ENCODE results near the gene GLMP.
"Not testable (repeated sequence)": the region's sequence is repeated elsewhere in the genome, so short reads cannot be mapped to it uniquely, and the experiment has no call there.

The GLMP gene, protein sequence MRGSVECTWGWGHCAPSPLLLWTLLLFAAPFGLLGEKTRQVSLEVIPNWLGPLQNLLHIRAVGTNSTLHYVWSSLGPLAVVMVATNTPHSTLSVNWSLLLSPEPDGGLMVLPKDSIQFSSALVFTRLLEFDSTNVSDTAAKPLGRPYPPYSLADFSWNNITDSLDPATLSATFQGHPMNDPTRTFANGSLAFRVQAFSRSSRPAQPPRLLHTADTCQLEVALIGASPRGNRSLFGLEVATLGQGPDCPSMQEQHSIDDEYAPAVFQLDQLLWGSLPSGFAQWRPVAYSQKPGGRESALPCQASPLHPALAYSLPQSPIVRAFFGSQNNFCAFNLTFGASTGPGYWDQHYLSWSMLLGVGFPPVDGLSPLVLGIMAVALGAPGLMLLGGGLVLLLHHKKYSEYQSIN

DNA sequence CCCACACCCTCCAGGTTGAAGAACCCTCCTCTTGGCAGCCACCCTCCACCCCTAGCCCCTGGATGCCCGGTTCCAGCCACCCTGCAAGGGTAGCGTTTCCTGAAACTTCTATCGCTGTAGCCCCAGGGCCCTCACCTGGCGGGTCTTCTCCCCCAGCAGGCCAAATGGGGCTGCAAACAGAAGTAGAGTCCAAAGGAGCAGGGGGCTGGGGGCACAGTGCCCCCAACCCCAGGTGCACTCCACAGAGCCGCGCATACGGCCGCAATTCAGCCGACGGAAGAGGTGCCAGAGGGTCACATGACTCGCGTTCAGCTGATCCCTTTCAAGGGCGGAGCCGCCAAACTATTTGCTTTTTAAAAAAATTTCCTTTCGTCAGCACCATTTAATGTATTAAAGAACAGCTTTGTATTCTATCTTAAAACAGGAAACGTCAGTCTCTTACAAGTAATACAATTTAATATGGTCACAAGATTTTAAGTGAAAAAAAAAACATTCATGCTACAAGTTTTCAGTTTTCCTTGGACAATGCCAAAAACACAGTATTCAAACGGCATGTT, at the start of gene GLMP:
Gene GLMP (minus strand): TSS at position 289 of the 557 bp plus-strand sequence. CDS start 34 bp downstream, at position 255.
- peak; percentile 75 for DNase-seq (ENCODE audit: low spot score)

DNA sequence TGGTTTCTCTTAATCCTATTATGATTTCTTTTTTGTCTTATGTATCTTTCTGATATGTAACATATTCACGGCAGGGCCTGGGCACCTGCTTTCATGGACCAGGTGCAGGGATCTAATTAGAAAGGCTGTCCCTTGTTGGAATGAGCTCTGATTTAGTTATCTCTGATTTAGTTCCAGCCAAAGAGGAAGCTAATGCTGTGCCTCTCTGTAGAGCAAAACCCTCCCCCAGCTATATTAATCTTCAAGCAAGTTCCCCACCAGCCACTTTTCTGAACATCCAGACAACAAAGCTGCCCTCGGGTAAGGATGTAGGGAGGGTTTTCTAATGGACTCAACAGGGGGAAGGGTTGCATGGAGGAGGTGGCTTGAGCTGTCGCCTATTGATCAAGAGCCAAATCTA, 48.9 kb upstream of the GLMP start:
- no peak for DNase-seq (ENCODE audit: low spot score)

GRCh38 chr1:156342166-156342955, 46.9 kb upstream of the GLMP start:
- no peak for DNase-seq (ENCODE audit: low spot score)

DNA sequence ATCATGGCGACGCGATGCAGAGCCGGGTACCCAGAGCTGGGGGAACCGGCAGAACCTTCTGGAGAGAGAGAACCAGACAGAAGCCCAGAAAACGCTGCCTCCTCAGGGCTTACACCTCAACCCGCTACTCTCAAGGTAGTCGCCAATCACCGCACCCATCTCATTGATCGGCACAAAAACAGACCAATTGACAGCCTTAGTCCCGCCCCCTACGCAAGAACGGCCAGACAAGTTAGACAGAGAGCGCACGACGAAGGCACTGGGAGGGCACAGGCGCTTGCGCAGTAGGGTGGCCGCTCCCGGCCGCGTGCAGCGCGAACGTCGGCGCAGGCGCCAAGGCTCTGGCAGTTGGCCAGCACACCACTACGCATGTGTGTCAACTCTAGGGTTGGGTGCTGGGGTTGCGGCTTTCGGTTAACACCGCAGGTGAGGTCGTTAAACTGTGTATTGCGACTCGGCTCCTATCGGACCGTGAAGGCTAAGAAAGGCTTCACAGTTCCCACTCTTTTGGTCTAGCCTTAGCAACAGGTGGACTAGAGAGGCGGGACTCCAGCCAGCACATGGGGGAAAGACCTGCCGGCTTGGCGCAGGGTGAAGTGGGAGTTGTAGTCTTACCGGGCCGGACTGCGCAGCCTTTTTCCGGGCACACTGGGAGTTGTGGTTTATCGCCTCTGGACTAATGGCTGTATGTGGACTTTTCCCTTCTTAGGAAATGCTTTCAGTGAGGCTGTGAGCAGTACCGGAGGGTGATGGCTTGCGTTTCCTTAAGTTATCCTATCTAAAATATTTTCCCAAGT, 42.9 kb upstream of the GLMP start, which contains the start of the genes CCT3 and TSACC:
Gene CCT3 (minus strand): TSS at position 113 of the 797 bp plus-strand sequence. CDS start 108 bp downstream, at position 5.
Gene TSACC (plus strand): TSS at position 347 of the 797 bp plus-strand sequence. CDS start 1,232 bp downstream, outside the sequence.
- peak; percentile 99 for DNase-seq (ENCODE audit: low spot score)

DNA sequence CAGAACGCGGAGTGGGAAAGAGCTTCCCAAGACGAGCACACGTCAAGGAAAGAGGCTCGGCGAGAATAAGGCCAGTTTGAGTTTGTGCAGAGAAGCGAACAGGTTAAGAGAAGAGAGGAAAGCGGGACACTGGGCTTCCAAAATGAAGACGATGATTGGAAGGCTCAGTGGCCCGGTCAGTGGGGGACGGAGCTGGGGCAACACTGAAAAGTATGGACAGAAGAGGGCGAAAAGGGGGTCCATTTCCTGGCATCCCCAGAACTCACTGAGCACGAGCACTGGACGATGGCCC, 42.4 kb upstream of the GLMP start:
- no peak for DNase-seq (ENCODE audit: low spot score)

DNA sequence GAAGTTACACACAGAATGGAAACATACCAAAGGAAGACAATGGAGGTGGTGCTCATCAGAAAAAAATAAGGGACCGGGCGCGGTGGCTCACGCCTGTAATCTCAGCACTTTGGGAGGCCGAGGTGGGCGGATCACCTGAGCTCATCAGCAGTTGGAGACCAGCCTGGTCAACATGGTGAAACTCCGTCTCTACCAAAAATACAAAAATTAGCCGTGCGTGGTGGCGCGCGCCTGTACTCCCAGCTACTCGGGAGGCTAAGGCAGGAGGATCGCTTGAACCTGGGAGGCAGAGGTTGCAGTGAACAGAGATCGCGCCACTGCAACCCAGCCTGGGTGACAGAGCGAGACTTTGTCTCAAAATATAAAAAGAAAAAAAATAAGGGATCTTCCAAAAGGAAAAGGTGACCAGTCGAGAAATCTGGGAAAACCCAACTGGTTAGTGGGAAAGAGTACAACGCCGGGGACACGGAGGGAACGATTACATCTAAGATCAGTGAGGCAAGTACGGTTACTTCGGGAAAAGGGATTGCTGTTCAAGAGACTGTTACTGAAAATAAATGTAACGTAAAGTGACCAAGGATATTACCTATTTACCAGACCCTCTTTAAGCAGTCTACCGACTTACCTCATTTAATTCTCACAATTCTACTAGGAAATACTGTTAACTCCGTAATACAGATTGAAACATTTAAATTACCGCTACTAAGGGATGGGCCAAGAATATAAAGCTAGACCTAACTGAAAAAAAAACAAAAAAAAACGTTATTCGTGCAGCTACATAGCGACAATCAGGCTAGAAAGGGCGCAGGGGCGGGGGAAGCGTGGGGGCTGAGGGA, 41.8 kb upstream of the GLMP start:
- no peak for DNase-seq (ENCODE audit: low spot score)

GRCh38 chr1:156336242-156336641, 40.8 kb upstream of the GLMP start:
- peak; percentile 25 for DNase-seq (ENCODE audit: low spot score)

- not testable (repeated sequence) for DNase-seq (ENCODE audit: low spot score)
Measured at GRCh38 chr1:156323179-156323578, 27.7 kb upstream of the GLMP start.

DNA sequence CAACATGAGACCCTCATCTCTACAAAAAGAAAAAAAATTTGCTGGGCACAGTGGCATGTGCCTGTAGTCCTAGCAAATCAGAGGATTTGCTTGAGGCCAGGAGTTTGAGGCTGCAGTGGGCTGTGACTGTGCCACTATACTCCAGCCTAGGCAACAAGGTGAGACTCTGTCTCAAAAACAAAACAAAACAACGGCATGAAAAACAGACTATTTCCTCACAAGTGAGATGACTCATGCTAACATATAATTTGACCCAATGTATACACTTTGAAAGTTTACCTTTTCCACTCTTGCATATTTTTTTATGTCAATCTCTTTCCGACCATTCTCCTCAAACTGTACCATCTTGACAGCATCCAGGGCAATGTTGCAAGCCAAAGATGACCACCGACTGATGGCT, 25.1 kb upstream of the GLMP start:
- DNase-seq (ENCODE audit: low spot score) = no peak

GRCh38 chr1:156319664-156320063, 24.2 kb upstream of the GLMP start:
- DNase-seq (ENCODE audit: low spot score) = peak; percentile 40

GRCh38 chr1:156316909-156317308, 21.4 kb upstream of the GLMP start:
- DNase-seq (ENCODE audit: low spot score) = no peak

DNA sequence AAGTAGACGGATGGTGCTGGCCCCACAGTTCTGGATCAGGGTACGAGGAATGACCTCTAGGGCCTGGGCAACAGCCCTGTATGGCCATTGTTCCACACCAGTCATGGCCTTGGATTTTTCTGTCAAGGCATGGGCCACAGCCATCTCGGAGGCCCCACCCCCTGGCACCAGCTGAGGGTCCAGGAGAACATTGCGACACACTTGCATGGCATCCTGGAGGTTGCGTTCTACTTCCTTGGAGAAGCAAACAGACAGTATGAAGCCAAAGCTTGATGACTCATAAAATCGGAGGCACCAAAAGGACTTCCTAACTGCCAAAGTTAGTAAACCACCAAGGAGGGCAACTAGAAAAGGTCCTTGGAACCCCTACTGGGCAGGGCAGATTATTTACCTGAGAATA, 15.5 kb upstream of the GLMP start:
- DNase-seq (ENCODE audit: low spot score) = no peak

DNA sequence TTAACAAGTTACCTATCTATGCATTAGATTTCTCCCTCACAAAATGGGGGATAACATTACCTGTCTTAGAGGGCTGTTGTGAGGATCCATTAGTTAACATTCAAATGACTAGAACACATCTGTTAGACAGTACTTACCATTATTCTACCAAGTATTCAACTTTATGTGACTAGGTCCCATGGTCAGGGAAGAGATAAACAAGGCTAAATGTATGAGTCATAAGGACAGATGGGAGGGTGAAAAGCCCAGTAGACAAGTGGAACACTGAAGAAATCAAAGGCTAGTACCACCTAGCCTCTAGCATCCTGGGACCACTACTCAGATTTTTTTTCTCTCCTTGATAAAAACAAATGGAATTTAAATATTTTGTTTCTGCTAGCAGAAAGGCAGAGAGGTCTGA, 12.6 kb upstream of the GLMP start:
- no peak for DNase-seq (ENCODE audit: low spot score)

DNA sequence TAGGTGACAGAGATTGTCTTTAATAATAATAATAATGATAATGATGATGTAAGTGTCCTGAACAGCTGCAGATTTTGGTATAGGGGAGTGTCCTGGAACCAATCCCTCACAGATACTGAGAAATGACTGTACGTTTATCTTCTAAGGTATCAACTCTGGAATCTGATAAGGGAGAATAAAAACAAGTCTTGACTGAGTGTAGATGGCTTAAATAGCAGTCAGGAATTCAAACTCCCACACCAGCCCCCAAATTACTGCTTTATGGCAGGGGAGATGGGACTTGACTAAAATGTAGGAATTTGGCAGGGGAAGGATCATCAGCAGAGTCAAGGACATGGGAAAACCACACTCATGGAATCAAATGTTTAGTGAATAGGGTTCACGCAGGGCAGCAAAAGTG, 9.7 kb upstream of the GLMP start:
- no peak for DNase-seq (ENCODE audit: low spot score)

GRCh38 chr1:156303241-156303640, 7.8 kb upstream of the GLMP start:
- no peak for DNase-seq (ENCODE audit: low spot score)

DNA sequence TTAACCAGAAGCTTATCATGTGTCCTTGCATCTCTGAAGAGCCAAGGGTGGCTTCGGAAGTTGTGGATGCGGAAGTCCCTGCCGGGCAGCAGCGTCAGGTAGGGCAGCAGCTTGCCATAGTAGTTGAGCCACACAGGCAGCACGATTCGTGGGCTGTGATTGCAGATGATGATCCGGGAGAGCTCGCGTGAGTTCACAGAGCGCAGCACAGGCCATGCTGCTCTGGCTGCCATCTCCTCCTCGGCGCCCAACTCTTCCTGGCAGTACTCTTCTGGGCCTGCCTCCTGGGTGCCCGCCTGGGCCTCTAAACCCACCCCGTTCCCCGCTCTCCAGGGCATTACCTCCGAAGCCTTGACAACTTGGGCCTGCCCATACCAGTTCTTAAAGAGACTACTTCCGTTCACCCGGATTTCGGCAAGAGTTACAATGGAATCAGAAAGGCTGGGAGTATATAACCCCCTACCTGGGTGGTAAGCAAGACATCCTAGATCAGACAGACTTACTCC, 3.4 kb upstream of the GLMP start, which contains the start of gene VHLL:
Gene VHLL (minus strand): TSS at position 456 of the 506 bp plus-strand sequence. CDS start 118 bp downstream, at position 338.
- DNase-seq (ENCODE audit: low spot score) = no peak

- DNase-seq (ENCODE audit: low spot score) = no peak
Measured at GRCh38 chr1:156293895-156294294, 1.6 kb downstream of the GLMP start.

DNA sequence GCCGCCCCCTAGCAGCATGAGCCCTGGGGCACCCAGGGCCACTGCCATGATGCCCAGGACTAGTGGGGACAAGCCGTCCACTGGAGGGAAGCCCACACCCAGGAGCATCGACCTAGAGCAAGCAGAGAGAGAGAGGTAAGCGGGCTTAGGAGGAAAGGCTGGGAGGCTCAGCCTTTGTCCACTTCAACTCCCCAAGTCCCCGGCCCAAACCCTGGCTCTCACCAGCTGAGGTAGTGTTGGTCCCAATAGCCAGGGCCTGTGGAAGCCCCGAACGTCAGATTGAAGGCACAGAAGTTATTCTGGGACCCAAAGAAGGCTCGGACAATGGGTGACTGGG, 2.4 kb downstream of the GLMP start:
- DNase-seq (ENCODE audit: low spot score) = no peak

DNA sequence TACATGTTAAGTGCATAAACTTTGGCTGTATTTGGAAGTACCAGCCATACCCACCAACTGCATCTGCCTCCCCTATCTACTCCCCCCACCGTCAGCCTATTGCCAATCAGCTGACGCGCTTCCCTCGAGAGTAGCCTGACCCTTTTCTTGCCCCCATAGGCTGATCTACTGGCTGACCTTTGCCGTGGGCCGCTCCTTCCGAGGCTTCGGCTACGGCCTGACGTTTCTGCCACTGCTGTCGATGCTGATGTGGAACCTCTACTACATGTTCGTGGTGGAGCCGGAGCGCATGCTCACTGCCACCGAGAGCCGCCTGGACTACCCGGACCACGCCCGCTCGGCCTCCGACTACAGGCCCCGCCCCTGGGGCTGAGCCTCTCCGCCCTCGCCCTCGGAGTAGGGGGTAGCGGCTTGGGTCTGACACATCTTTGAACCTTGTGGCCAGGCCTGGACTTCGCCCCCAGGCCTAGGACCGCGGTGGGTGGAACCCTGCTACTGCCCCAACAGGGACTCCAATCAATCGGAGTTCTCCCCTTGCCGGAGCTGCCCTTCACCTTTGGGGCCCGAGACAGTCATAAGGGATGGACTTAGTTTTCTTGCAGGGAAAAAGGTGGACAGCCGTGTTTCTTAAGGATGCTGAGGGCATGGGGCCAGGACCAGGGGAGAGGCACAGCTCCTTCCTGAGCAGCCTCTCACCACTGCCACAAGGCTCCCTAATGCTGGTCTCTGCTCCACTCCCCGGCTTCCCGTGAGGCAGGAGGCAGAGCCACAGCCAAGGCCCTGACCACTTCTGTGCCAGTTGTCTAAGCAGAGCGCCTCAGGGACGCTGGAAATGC, 4.0 kb downstream of the GLMP start:
- peak; percentile 98 for DNase-seq (ENCODE audit: low spot score)

- no peak for DNase-seq (ENCODE audit: low spot score)
Measured at GRCh38 chr1:156289857-156290256, 5.6 kb downstream of the GLMP start.
